Measurements from ENCODE around the gene LMTK2.

GRCh38 chr7:98110249-98111022, 3.8 kb downstream of the LMTK2 start:
- TF ChIP-seq CTCF (conservative IDR thresholded peaks at IDR 0.05) (no peak), ZFX (IDR thresholded peaks at IDR 0.05) (no peak)

Data from C4-2B (cell line).